GM23248 (cell line): ENCODE measurements around the gene CHCHD1. TPM values are rescaled to one million over a fixed set of nuclear protein-coding genes. Genes with fewer than 3 reads are reported as not detected.

ENCODE experiments used
- DNase-seq: peaks from one replicate; pipeline ENCODE4 v3.0.0-alpha.2; 2015
- H2AFZ ChIP-seq: fragments of 200-600 bp; sonication (generic); 2 replicates; pipeline ENCODE4 v1.6.1; 2016; ENCODE audit warnings: antibody characterized with exemption
- H3F3A ChIP-seq: fragments of 200-600 bp; sonication (generic); 2 replicates; pipeline ENCODE4 v1.6.1; 2016; ENCODE audit warnings: mild to moderate bottlenecking, antibody characterized with exemption, mixed run types; ENCODE audit not compliant: insufficient read depth
- H3K27ac ChIP-seq: fragments of 200-600 bp; sonication (generic); 2 replicates; pipeline ENCODE4 v1.5.1; 2016; ENCODE audit warnings: mild to moderate bottlenecking
- H3K27me3 ChIP-seq: fragments of 200-600 bp; sonication (generic); replicated peaks from 2 replicates; pipeline ENCODE4 v1.6.1; 2016; ENCODE audit warnings: mild to moderate bottlenecking; ENCODE audit not compliant: insufficient read depth
- H3K36me3 ChIP-seq: fragments of 200-600 bp; sonication (generic); 2 replicates; pipeline ENCODE4 v1.6.1; 2016; ENCODE audit warnings: low read depth, mild to moderate bottlenecking
- H3K4me1 ChIP-seq: fragments of 200-600 bp; sonication (generic); 2 replicates; pipeline ENCODE4 v1.6.1; 2016; ENCODE audit warnings: mild to moderate bottlenecking; ENCODE audit not compliant: insufficient read depth
- H3K4me2 ChIP-seq: fragments of 200-600 bp; sonication (generic); one replicate; pipeline ENCODE4 v1.6.1; 2016; ENCODE audit warnings: mild to moderate bottlenecking; ENCODE audit not compliant: unreplicated experiment
- H3K4me3 ChIP-seq: fragments of 200-600 bp; sonication (generic); 2 replicates; pipeline ENCODE4 v1.5.1; 2016; ENCODE audit warnings: mild to moderate bottlenecking
- H3K79me2 ChIP-seq: fragments of 200-600 bp; sonication (generic); 2 replicates; pipeline ENCODE4 v1.6.1; 2016; ENCODE audit warnings: mild to moderate bottlenecking; ENCODE audit not compliant: insufficient read depth
- H3K9ac ChIP-seq: fragments of 200-600 bp; sonication (generic); 2 replicates; pipeline ENCODE4 v1.6.1; 2016; ENCODE audit warnings: mild to moderate bottlenecking
- H3K9me2 ChIP-seq: fragments of 200-600 bp; sonication (generic); 2 replicates; pipeline ENCODE4 v1.6.1; 2016; ENCODE audit warnings: mixed run types, mild to moderate bottlenecking, moderate library complexity; ENCODE audit not compliant: insufficient read depth
- H3K9me3 ChIP-seq: fragments of 200-600 bp; sonication (generic); one replicate; pipeline ENCODE4 v1.6.1; 2017; ENCODE audit warnings: low read depth
- H4K20me1 ChIP-seq: fragments of 200-600 bp; sonication (generic); 2 replicates; pipeline ENCODE4 v1.6.0; 2016; ENCODE audit not compliant: insufficient read depth
- EZH2 ChIP-seq: fragments of 200-600 bp; sonication (generic); IDR thresholded peaks from 2 replicates; pipeline ENCODE4 v1.6.1; 2018; ENCODE audit warnings: antibody characterized with exemption, mild to moderate bottlenecking; ENCODE audit not compliant: insufficient read depth, poor library complexity, severe bottlenecking
- EZH2phosphoT487 ChIP-seq: fragments of 200-600 bp; sonication (generic); IDR thresholded peaks from 2 replicates; pipeline ENCODE4 v1.6.1; 2018; ENCODE audit warnings: antibody characterized with exemption, moderate library complexity, mild to moderate bottlenecking, low read depth; ENCODE audit not compliant: insufficient read depth
- WGBS, 2 experiments: methylation state at CpG; one replicate each; pipeline ENCODE4 v1.1.6; 2015 to 2017; ENCODE audit warnings: low lambda C conversion rate in 2 of 2, low coverage in 1 of 2; ENCODE audit errors: missing lambda C conversion rate in 2 of 2; 5-methylcytosine and 5-hydroxymethylcytosine counted together
- in situ Hi-C: fragments of 300-500 bp; cut with MboI; formaldehyde crosslinking; loops from 2 replicates; pipeline ENCODE4 v1.15.0; 2020
- polyA plus RNA-seq: library from polyadenylated mRNA; unstranded; fragments of >200 nt; fragmentation: Nextera tagmentation; extraction: Ambion mirVana; gene quantifications from 2 replicates; pipeline ENCODE4 v1.2.1, GENCODE V29; 2016
- total RNA-seq: library from RNA; depleted of rRNA; stranded (reverse); fragments of >200 nt; shearing (Covaris generic); gene quantifications from 2 replicates; pipeline ENCODE4 v1.2.3, GENCODE V29; 2014

Gene CHCHD1
- total and polyA plus RNA-seq, 2 experiments from 2014 or later: 23.1 to 73.0 TPM

DNA sequence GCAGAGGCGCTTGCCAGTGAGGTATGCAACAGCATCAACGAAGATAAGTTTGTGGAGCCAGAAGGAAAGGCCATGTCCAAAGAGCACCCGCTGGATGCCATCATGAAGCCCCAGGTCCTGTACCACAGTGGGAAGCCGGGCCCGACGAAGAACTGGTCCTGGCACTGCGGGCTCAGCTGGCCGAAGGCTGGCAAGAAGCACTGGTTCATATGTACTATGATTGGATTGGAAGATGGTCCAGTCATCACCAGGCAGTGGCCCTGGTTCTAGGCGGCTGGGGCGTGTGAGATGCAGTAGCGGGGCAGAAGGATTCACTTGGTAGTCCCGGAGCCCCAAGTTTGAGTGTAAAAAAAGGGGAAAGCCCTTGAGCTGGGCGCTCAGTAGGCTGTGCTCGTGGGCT lies 25.6 kb downstream of the CHCHD1 start:
- no peak overlapping the region for H3K9ac ChIP-seq
- H3K27ac ChIP-seq: no peak overlapping the region
- TF ChIP-seq EZH2 (no peak), EZH2phosphoT487 (no peak)
- H3K36me3 ChIP-seq: peaks cover 37% of the 10 kb centered on the region
- H3K4me2 ChIP-seq: no peak overlapping the region
- peaks cover 10% of the 10 kb centered on the region; the same call in 1 of the 2 replicates for H3F3A ChIP-seq
- H3K4me1 ChIP-seq: peaks cover 13% of the 10 kb centered on the region
- H3K9me2 ChIP-seq: no peaks in the 10 kb centered on the region
- H3K79me2 ChIP-seq: peaks cover 40% of the 10 kb centered on the region
- 93 to 96% methylated on average over 13 to 14 of the region's 14 CpGs for WGBS, 2 experiments
- H4K20me1 ChIP-seq: no peaks in the 10 kb centered on the region
- no peaks in the 10 kb centered on the region for H3K27me3 ChIP-seq
- H2AFZ ChIP-seq: no peak overlapping the region
- DNase-seq: no peak
- no peaks in the 10 kb centered on the region for H3K9me3 ChIP-seq
- H3K4me3 ChIP-seq: no peak overlapping the region
- in situ Hi-C loops: no loop called here

DNA sequence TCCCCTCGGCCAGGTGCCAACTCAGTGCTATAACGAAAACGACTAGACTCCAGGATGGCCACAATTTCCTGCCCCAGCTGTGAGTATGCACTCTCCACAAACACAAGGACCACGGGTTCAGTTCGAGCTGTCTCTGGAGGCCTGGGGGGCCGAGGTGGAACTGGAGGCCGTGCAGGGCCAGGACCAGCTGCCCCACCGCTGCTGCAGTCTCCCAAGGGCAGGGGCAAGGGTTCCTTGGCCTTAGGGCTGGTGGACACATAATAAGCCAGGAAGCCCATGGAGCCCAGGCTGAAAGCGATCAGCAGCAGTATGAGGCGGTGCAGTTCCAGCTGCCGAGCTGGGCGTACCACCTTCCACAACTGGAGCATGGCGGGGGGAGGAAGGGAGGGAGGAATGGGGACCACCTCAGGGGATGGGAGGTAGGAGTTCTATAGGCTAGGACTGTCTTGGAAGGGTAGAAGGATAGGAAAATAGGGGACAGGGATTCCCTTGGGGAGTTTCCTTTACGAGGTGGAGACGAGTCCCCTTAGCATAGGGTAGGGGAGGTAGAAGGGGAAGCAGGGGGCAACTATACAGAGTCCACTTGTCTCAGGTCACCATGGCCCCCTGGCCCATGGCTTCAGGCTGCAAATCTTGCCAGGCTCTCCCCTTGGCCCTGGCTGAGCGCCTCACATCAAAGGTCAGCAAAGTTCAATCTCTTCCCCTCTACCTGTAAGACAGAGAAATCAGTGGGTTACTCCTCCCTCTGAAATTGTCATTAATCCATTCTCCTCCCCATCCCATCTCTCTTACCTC lies 26.4 kb downstream of the CHCHD1 start:
- H3K27ac ChIP-seq: no peak overlapping the region
- H3K4me2 ChIP-seq: no peak overlapping the region
- H2AFZ ChIP-seq: no peak overlapping the region
- in situ Hi-C loops: no loop called here
- no peaks in the 10 kb centered on the region for H3K9me2 ChIP-seq
- H3K9me3 ChIP-seq: no peaks in the 10 kb centered on the region
- 94 to 96% methylated on average over 16 of the region's 16 CpGs for WGBS, 2 experiments
- peaks cover 40% of the 10 kb centered on the region for H3K79me2 ChIP-seq
- no peak overlapping the region for H3K9ac ChIP-seq
- no peak for DNase-seq
- H3K4me3 ChIP-seq: no peak overlapping the region
- no peak for TF ChIP-seq EZH2
- TF ChIP-seq EZH2phosphoT487: no peak
- H3K36me3 ChIP-seq: peaks cover 29% of the 10 kb centered on the region
- peaks cover 13% of the 10 kb centered on the region for H3K4me1 ChIP-seq
- H4K20me1 ChIP-seq: no peaks in the 10 kb centered on the region
- H3K27me3 ChIP-seq: no peaks in the 10 kb centered on the region
- peaks cover 6% of the 10 kb centered on the region; the same call in 1 of the 2 replicates for H3F3A ChIP-seq

DNA sequence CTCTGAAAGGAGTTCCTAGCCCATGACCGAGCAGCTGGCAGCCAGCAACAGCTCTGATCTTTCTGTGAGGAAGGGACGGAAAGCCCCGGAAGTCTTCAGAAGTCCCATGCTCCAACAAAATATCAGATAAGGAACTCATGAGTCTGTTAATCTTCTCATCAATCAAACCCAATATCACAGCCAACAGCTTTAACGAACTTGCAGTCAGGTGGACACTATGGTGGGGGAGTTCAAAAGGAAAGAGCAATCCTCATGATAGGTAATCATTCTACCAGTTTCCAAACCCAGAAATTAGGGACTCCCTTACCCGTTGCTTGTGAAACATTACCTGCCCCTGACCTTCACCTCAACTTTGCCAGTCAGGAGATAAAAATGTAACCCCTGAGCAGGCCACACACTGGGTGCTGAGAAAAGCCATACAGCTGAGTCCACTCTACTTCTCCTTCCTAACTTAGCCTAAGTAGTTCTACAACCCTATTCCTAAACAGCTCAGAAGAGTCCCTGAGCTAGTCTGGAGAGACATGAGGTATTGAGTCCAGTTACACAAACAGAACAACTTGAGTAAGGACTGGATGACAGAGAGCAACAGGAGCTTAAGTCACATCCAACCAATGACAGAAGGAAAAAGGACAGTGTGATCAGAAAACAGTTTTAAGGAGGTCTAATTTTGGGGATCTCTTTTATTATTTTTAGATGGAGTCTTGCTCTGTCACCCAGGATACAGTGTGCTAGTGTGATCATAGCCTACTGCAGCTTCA lies 27.4 kb downstream of the CHCHD1 start:
- DNase-seq: peak; percentile 27
- H3K9me2 ChIP-seq: no peaks in the 10 kb centered on the region
- H3K27ac ChIP-seq: no peak overlapping the region
- 71 to 75% methylated on average over 5 of the region's 5 CpGs for WGBS, 2 experiments
- peak overlapping the region; percentile 83; the same call in 1 of the 2 replicates for H3K9ac ChIP-seq
- H3F3A ChIP-seq: no peaks in the 10 kb centered on the region
- peaks cover 21% of the 10 kb centered on the region for H3K36me3 ChIP-seq
- no peak overlapping the region for H3K4me2 ChIP-seq
- H3K27me3 ChIP-seq: no peaks in the 10 kb centered on the region
- H2AFZ ChIP-seq: no peak overlapping the region
- H3K4me3 ChIP-seq: 0 out of 2 replicates have a peak overlapping the region, but pooled peaks have one; percentile 82
- no peaks in the 10 kb centered on the region for H4K20me1 ChIP-seq
- TF ChIP-seq EZH2: no peak
- no peak for TF ChIP-seq EZH2phosphoT487
- peaks cover 13% of the 10 kb centered on the region for H3K4me1 ChIP-seq
- no peaks in the 10 kb centered on the region for H3K9me3 ChIP-seq
- in situ Hi-C loops: no loop called here
- H3K79me2 ChIP-seq: peaks cover 40% of the 10 kb centered on the region

DNA sequence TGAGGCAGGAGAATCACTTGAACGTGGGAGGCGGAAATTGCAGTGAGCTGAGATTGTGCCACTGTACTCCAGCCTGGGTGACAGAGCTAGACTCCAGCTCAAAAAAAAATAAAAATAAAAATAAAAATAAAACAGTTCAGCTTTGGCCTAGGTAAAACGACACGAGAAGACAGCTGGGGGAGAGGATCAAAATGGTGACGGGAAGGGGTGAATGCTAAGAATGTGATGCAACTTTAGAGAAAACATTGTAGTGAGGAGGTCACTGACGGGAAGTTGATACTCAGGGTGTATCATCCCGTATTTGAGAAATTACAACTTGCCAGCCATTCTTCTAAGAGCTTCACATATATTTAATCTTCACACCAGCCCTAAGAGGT lies 28.5 kb downstream of the CHCHD1 start:
- Histone ChIP-seq H3K79me2 (peaks cover 40% of the 10 kb centered on the region), H2AFZ (peak overlapping the region; percentile 47; the same call in 1 of the 2 replicates), H3K27ac (peak overlapping the region; percentile 69), H3K27me3 (no peaks in the 10 kb centered on the region), H3K4me2 (peak overlapping the region; percentile 89), H3K4me1 (peaks cover 13% of the 10 kb centered on the region), H3K9me2 (no peaks in the 10 kb centered on the region), H3K9me3 (no peaks in the 10 kb centered on the region), H3K9ac (peak overlapping the region; percentile 83), H3K4me3 (peak overlapping the region; percentile 82), H3K36me3 (peaks cover 19% of the 10 kb centered on the region), H3F3A (no peaks in the 10 kb centered on the region; the same call in 1 of the 2 replicates), H4K20me1 (no peaks in the 10 kb centered on the region)
- TF ChIP-seq EZH2 (no peak), EZH2phosphoT487 (no peak)
- 44 to 51% methylated on average over 7 of the region's 7 CpGs for WGBS, 2 experiments
- DNase-seq: peak; percentile 62
- in situ Hi-C loops: no loop called here
